Skeletal muscle satellite cell (primary cell): ENCODE data around the gene COX19.
A peak's percentile ranks its signal among the peaks of the same experiment; 100 is the strongest.
"Not testable (repeated sequence)": the region's sequence is repeated elsewhere in the genome, so short reads cannot be mapped to it uniquely, and the experiment has no call there.

Experiments used
- H3K27me3 ChIP-seq: 2 replicates; pipeline ENCODE4 v1.7.0; 2013; ENCODE audit warnings: low read length; ENCODE audit not compliant: control insufficient read depth, insufficient read depth
- H3K36me3 ChIP-seq: 2 replicates; pipeline ENCODE4 v1.7.0; 2013; ENCODE audit warnings: mild to moderate bottlenecking, control low read depth, low read length; ENCODE audit not compliant: insufficient read depth
- H3K4me1 ChIP-seq: 2 replicates; pipeline ENCODE4 v1.7.0; 2013; ENCODE audit warnings: low read length; ENCODE audit not compliant: control insufficient read depth, insufficient read depth
- H3K4me2 ChIP-seq: 2 replicates; pipeline ENCODE4 v1.7.0; 2013; ENCODE audit warnings: mild to moderate bottlenecking, low read length
- H3K4me3 ChIP-seq: 2 replicates; pipeline ENCODE4 v1.7.0; 2013; ENCODE audit warnings: low read length
- H3K9ac ChIP-seq: 2 replicates; pipeline ENCODE4 v1.7.0; 2013; ENCODE audit warnings: mild to moderate bottlenecking, low read depth, low read length, moderate library complexity
- H3K9me3 ChIP-seq: replicated peaks from 2 replicates; pipeline ENCODE4 v1.7.0; 2013; ENCODE audit warnings: mild to moderate bottlenecking, control low read depth, low read length

Gene COX19

DNA sequence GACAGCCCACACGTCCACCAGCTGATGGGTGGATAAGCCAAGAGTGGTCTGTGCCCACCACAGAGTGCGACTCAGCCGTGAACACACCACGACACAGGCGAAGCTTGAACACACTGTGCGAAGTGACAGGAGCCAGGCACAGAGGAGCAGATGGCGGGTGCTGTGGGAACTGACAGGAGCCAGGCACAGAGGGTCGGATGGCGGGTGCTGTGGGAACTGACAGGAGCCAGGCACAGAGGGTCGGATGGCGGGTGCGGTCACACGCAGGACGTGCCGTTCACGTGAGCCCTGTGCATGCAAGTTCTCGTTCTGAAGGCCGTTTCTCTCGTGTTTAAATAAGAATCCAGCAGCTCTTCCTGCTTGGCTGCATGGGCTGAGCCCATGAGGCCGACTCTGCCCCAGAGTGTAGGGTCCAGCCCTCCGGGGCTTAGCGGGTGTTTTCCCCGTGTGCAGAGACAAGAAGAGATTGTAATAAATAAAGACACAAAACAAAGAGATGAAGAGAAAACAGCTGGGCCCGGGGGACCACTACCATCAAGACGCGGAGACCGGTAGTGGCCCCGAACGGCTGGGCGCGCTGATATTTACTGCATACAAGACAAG is 15.0 kb downstream of the COX19 start:
- peaks cover 37% of the 10 kb centered on the region for H3K27me3 ChIP-seq
- H3K9ac ChIP-seq, result no peak overlapping the region
- H3K4me2 ChIP-seq, result no peak overlapping the region
- H3K36me3 ChIP-seq, result no peaks in the 10 kb centered on the region
- peaks cover 2% of the 10 kb centered on the region for H3K4me1 ChIP-seq
- no peaks in the 10 kb centered on the region for H3K9me3 ChIP-seq
- H3K4me3 ChIP-seq, result no peak overlapping the region

DNA sequence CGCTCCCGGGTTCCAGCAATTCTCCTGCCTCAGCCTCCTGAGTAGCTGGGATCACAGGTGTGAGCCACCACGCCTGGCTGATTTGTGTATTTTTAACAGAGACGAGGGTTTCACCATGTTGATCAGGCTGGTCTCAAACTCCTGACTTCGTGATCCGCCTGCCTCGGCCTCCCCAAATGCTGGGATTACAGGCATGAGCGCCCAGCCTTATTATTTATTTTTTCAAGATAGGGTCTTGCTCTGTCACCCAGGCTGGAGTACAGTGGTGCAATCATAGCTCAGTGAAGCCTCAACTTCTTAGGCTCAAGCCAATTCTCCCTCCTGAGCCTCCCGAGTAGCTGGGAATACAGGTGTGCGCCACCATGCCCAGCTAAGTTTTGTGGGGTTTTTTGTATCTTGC is 15.6 kb downstream of the COX19 start:
- not testable (repeated sequence) for H3K4me3 ChIP-seq, H3K4me1 ChIP-seq

GRCh38 chr7:959271-959670 is 16.1 kb downstream of the COX19 start:
- H3K4me2 ChIP-seq, result no peak overlapping the region
- no peaks in the 10 kb centered on the region for H3K36me3 ChIP-seq
- no peak overlapping the region for H3K9ac ChIP-seq
- peaks cover 43% of the 10 kb centered on the region for H3K27me3 ChIP-seq
- H3K9me3 ChIP-seq, result no peaks in the 10 kb centered on the region
- H3K4me1 ChIP-seq, result no peaks in the 10 kb centered on the region
- no peak overlapping the region for H3K4me3 ChIP-seq

More for the DNA sequence above, 15.6 kb downstream of the COX19 start:
- not testable (repeated sequence) for H3K4me2 ChIP-seq, H3K9ac ChIP-seq, H3K36me3 ChIP-seq, H3K9me3 ChIP-seq
- peaks cover 43% of the 10 kb centered on the region for H3K27me3 ChIP-seq

DNA sequence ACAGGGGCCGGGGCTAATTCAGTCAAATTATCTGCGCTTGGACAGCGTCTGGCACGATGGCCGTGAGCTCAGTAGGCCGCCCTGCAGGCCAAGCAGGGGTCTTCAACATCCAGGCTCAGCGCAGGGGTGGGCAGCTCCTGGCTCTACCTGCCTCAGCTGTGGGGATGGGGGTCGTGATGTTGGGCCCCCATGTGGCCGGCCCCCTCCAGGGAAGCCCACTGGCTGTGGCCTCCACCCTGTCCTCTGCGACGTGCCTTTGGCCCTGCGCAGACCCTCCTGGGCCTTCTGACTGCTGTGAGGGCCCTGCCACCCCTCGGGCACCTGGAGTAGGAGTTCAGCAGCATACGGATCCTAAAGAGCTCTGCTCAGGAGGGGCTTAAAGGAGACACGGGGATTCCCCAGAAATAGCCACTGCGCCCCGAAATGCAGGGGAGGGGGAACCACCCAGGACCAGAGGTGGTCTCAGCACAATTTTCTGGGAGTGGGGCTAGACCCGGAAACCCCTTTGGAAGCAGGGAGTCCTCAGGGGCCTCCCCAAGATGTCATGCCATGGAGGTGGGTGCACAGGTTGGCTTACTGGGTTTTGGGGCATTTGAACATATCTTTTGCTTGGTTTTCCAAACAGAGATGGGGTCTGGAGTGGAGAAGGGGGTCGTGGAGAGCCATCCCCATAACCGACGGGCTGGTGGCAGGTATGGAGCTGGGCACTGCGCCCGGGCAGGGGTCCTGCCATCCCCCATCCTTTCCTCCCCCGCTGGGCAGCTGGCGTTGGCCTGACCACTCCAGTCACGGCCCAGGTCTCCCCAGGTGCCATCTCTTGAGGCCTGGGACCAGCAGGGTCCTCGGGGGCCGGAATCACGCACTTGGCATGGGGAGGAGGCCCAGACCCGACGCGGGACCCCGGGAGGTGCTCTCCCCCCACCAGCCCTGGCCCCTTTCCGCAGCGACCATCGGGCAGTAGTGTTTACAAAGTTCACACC is 16.8 kb downstream of the COX19 start:
- Histone ChIP-seq H3K4me3 (no peak overlapping the region), H3K4me2 (no peak overlapping the region), H3K27me3 (peaks cover 41% of the 10 kb centered on the region), H3K9me3 (no peaks in the 10 kb centered on the region), H3K9ac (no peak overlapping the region), H3K4me1 (peaks cover 3% of the 10 kb centered on the region), H3K36me3 (no peaks in the 10 kb centered on the region)

DNA sequence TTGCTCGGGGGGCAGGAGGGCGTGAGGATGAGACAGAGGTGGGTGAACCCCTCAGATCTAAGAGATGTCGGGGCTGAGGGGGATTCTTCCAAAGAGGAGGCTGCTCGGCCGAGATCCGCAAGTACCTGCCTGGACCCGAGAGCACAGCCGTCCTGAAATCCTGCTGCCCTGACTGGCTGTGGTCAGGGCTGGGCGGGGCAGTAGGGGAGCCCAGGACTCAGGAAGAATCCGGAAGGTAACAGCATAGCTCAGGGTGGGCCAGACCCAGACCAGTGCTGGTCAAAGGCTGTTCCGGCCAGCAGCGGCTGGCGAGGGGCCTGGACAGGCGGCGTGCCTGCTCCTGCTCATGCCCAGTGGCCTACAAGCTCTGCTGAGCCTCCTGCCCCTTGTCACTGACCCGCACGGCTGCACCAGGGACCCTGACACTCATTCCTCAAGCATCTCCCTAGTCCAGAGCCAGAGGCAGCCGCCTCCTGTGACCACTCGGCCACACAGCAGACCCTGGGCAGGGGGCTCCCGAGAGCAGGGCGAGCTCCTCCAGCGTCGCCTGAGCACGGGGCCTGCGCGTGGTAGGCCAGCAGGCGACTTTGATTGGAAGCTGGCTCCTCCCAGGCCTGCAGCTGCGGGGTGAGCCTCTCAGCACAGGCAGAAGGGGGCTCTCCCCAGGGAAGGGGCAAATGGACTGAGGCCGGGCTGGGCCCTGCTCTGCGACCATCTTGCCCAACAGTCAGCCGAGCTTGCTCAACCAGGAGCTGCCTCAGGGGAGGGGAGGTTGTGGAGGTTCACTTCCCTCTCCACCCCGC is 17.7 kb downstream of the COX19 start:
- no peaks in the 10 kb centered on the region for H3K9me3 ChIP-seq
- H3K27me3 ChIP-seq, result peaks cover 45% of the 10 kb centered on the region
- H3K4me2 ChIP-seq, result no peak overlapping the region
- H3K36me3 ChIP-seq, result no peaks in the 10 kb centered on the region
- H3K4me3 ChIP-seq, result no peak overlapping the region
- no peak overlapping the region for H3K9ac ChIP-seq
- H3K4me1 ChIP-seq, result peaks cover 4% of the 10 kb centered on the region

DNA sequence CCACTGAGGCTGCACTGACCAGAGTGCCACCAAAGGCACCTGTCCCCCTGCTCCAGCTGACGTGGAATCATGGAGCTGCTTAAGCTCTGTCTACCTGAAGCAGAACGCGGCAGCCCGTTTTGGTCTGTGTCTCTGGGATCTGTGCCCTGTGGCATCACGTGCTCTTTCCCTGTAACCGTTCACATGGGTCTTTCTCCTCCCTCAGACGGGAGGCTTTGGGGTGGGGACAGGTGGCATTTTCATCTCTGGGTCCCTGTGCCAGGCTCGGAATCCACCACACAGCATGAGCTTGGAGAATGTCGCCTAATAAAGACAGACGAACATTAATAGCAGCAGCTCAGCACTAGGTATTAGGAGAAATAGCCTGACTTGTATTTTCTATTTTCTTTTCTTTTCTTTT is 19.3 kb downstream of the COX19 start:
- no peak overlapping the region for H3K9ac ChIP-seq
- H3K4me3 ChIP-seq, result no peak overlapping the region
- peaks cover 43% of the 10 kb centered on the region for H3K27me3 ChIP-seq
- H3K9me3 ChIP-seq, result no peaks in the 10 kb centered on the region
- H3K4me2 ChIP-seq, result no peak overlapping the region
- no peaks in the 10 kb centered on the region for H3K36me3 ChIP-seq
- H3K4me1 ChIP-seq, result peaks cover 4% of the 10 kb centered on the region

- peak within 1 kb of the TSS; percentile 76 for H3K4me2 ChIP-seq
- peak within 1 kb of the TSS; percentile 35 for H3K9ac ChIP-seq
These were observed 20.8 kb downstream of the COX19 start, which contains the start of gene ADAP1 for GRCh38 chr7:954330-955238. ADAP1 (minus strand) TSS chr7:954680; CDS start chr7:954477, 203 bp downstream.

GRCh38 chr7:953547-954327 is 21.6 kb downstream of the COX19 start:
- no peaks in the 10 kb centered on the region for H3K9me3 ChIP-seq
- H3K4me3 ChIP-seq, result peak overlapping the region; percentile 62
- H3K4me2 ChIP-seq, result peak overlapping the region; percentile 76
- peaks cover 46% of the 10 kb centered on the region for H3K27me3 ChIP-seq
- H3K4me1 ChIP-seq, result peaks cover 4% of the 10 kb centered on the region
- no peaks in the 10 kb centered on the region for H3K36me3 ChIP-seq
- peak overlapping the region; percentile 35 for H3K9ac ChIP-seq

More at GRCh38 chr7:954330-955238, 20.8 kb downstream of the COX19 start, which contains the start of gene ADAP1:
- no peaks in the 10 kb centered on the region for H3K9me3 ChIP-seq
- H3K4me1 ChIP-seq, result peaks cover 4% of the 10 kb centered on the region
- peak within 1 kb of the TSS; percentile 64 for H3K4me3 ChIP-seq
- H3K27me3 ChIP-seq, result peaks cover 43% of the 10 kb centered on the region
- H3K36me3 ChIP-seq, result no peaks in the 10 kb centered on the region

GRCh38 chr7:952548-953441 is 22.6 kb downstream of the COX19 start:
- Histone ChIP-seq H3K9ac (no peak overlapping the region), H3K9me3 (no peaks in the 10 kb centered on the region), H3K36me3 (no peaks in the 10 kb centered on the region), H3K27me3 (peaks cover 44% of the 10 kb centered on the region), H3K4me2 (peak overlapping the region; percentile 76), H3K4me3 (no peak overlapping the region), H3K4me1 (peaks cover 4% of the 10 kb centered on the region)
